GM12891 (cell line): ENCODE measurements around the gene KRT71.

Experiments used
- DNase-seq: peaks from one replicate; pipeline ENCODE4 v3.0.0; 2011; ENCODE audit warnings: low spot score; ENCODE audit not compliant: insufficient read length
- FAIRE-seq: peaks from 2 replicates; lab custom pipeline; 2011; peaks lifted over from hg19 to GRCh38; lab: Jason Lieb, UNC
- PAX5 ChIP-seq: IDR thresholded peaks from 2 replicates; pipeline ENCODE4 v1.6.1; 2011; ENCODE audit warnings: low read length, moderate library complexity, mild to moderate bottlenecking; ENCODE audit not compliant: insufficient read depth, severe bottlenecking
- POLR2A ChIP-seq: IDR thresholded peaks from 2 replicates; pipeline ENCODE4 v1.6.1; 2011; ENCODE audit warnings: low read depth, low read length, control low read depth
- POLR2AphosphoS5 ChIP-seq: IDR thresholded peaks from 2 replicates; pipeline ENCODE4 v1.6.1; 2011; ENCODE audit warnings: low read depth, low read length, control low read depth
- POU2F2 ChIP-seq: IDR thresholded peaks from 2 replicates; pipeline ENCODE4 v1.6.1; 2011; ENCODE audit warnings: low read depth, mild to moderate bottlenecking, control low read depth, low read length, moderate library complexity
- SPI1 ChIP-seq: IDR thresholded peaks from 2 replicates; pipeline ENCODE4 v1.6.1; 2011; ENCODE audit warnings: low read depth, low read length, control low read depth
- TAF1 ChIP-seq: IDR thresholded peaks from 2 replicates; pipeline ENCODE4 v1.6.1; 2011; ENCODE audit warnings: low read depth, low read length, control low read depth

KRT71 gene

DNA sequence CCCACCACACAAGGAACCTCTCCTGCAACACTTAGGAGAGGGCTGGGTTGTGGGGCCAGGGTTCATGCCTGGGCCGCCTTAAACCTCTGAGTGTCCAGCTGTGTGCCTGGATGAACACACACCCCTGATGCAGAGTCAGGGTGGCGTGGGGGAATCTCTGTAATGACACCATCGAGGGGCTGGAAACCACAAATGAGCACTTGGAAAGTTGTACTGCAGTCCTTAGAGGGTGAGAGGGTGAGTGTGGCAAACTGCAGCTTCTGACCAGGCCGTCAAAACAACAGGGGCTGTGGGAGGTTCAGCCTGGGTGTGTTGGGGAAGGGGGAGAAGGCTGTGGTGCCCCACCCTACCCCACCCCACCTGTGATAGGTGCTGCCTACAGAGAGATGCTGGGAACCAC, 20.3 kb downstream of the KRT71 start:
- FAIRE-seq (no peak), DNase-seq (no peak)
- TF ChIP-seq POLR2A (no peak), SPI1 (no peak), POU2F2 (no peak), POLR2AphosphoS5 (no peak), TAF1 (no peak), PAX5 (no peak)

DNA sequence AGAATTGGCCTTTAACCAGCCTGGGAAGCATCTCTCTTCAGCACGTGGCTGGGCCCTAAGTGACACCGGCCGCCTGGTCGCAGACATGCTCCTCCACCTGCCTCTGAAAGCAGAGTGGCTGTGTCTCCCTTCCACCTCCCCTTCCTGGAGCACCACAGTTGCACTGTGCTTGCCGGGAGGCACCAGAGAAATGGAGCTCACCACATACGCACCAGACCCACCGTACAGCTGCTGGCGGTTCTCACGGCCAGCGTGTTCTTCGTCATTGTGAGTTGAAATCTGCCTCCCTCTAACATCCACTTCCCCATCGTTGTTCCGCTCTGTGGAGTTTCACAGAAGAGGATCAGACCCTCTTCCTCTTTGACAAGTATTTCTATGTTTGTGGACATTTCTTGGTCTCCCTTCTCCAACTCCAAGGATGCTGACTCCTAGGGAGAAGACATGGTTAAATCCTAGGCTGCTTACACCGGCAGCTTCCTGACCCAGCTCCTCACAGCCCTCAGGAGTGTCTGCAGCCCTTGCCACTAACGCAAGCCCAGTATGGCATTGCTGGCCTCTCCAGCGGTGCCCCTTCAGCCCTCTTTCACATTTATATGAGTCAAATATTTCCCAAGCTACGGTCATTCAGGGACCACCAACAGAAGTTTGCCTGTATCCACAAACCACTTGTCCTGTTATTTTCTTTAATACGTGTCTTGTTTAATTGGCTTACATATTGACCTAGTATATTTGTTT, 21.2 kb downstream of the KRT71 start:
- DNase-seq = no peak
- FAIRE-seq = no peak
- TF ChIP-seq TAF1 (no peak), POLR2AphosphoS5 (no peak), SPI1 (no peak), POU2F2 (no peak), PAX5 (no peak), POLR2A (no peak)

DNA sequence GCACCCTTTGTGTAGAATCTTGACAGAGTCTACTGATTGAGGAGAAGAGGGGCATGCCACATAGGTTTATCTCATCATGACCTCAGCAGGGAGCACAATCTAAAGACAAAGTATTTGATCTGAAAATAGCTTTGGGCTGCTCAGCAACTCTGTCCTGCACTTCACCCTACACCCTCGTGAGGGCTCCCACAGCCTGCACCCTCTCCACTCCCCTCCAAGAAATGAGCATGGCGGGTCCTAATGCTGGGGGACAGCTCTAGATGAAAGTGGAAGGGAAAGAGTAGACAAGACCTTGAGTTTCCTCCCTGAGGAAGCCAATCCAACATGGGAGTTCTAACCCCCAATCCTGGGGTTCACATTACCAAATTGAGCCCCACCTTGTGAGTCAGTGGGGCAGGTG, 22.0 kb downstream of the KRT71 start:
- no peak for TF ChIP-seq POLR2A
- TF ChIP-seq TAF1 = no peak
- no peak for TF ChIP-seq PAX5
- no peak for TF ChIP-seq SPI1
- no peak for TF ChIP-seq POLR2AphosphoS5
- no peak for TF ChIP-seq POU2F2
- FAIRE-seq = no peak
- no peak for DNase-seq

GRCh38 chr12:52530366-52530765, 22.6 kb downstream of the KRT71 start:
- FAIRE-seq (no peak), DNase-seq (no peak)

GRCh38 chr12:52529846-52530245, 23.1 kb downstream of the KRT71 start:
- DNase-seq (no peak), FAIRE-seq (no peak)
- TF ChIP-seq SPI1 (no peak), PAX5 (no peak), POU2F2 (no peak), POLR2AphosphoS5 (no peak), TAF1 (no peak), POLR2A (no peak)

More at GRCh38 chr12:52530366-52530765, 22.6 kb downstream of the KRT71 start:
- TF ChIP-seq POLR2AphosphoS5 (no peak), POU2F2 (no peak), PAX5 (no peak), POLR2A (no peak), SPI1 (no peak), TAF1 (no peak)

GRCh38 chr12:52529417-52529816, 23.5 kb downstream of the KRT71 start:
- TF ChIP-seq POLR2AphosphoS5 (no peak), PAX5 (no peak), POU2F2 (no peak), POLR2A (no peak), TAF1 (no peak), SPI1 (no peak)
- FAIRE-seq = no peak

DNA sequence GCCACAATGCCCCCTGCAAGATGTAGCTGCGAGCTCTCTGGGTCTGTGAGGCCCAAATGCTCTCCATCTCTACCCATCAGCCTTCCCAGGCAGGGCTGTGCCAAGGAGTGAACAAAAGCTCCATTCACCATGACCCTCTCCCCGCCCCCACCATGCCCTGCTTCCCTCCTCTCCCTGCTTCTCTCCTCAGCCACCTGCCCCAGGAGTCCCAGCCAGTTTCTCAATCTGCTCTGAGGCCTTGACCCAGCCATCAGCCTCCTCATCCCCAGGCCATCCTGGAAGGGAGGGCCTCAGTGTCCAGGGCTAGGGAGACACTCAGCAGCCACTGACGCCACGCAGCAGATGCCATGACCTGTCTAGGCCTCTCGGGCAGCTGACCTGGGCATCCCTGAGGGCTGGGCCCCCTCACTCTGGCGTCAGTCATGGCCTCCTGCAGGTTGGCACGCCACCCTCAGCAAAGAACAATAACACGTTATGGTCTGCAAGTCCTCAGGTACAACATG, 24.3 kb downstream of the KRT71 start:
- FAIRE-seq = no peak
- DNase-seq = no peak
- TF ChIP-seq SPI1 (no peak), POU2F2 (no peak), POLR2A (no peak), TAF1 (no peak), PAX5 (no peak), POLR2AphosphoS5 (no peak)

More at GRCh38 chr12:52529417-52529816, 23.5 kb downstream of the KRT71 start:
- no peak for DNase-seq

GRCh38 chr12:52527121-52527800, 25.7 kb downstream of the KRT71 start:
- TF ChIP-seq POLR2A (no peak), TAF1 (no peak), POU2F2 (no peak), POLR2AphosphoS5 (no peak), SPI1 (no peak), PAX5 (no peak)
- no peak for FAIRE-seq
- DNase-seq = no peak

DNA sequence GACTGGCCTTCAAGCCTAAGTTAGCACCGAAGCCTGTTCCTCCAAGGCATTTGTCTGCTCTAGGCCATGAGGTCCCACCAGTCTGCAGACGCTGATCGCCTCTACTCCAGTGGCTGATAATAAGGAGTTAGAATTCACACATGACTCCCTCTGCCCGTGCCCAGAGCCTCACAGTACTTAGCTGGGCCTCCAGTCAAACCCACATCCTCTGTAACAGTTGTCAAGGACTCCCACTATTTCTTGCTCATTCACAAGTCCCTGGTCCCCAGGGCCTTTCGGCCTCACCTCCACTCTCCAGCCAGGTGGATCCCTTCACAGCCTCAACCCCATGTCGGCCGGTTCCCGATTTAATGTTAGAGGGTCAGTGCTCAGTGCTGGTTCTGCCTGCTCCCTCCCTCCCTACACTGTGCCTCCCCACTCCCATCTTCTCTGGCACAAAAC, 26.4 kb downstream of the KRT71 start:
- FAIRE-seq (no peak), DNase-seq (no peak)
- no peak for TF ChIP-seq PAX5
- TF ChIP-seq POLR2AphosphoS5 = no peak
- TF ChIP-seq SPI1 = no peak
- TF ChIP-seq POLR2A = no peak
- no peak for TF ChIP-seq TAF1
- no peak for TF ChIP-seq POU2F2
